Spleen (tissue), 7 donors: Measurements from ENCODE around the gene HIGD1A.

Experiments
- POLR2A ChIP-seq, 3 donors: fragments of 450-650 bp; IDR thresholded peaks; one replicate each; pipeline ENCODE4 v1.5.1; 2017; ENCODE audit warnings: antibody characterized with exemption in 3 of 3, mild to moderate bottlenecking in 1 of 3
- TF ChIP-seq, protein P1 (sequence below), 11 experiments: fragments of 200-600 bp in 7 of 11; fragments of 450-650 bp in 4 of 11; sonication (generic) in 4 of 11; IDR thresholded peaks in 8 of 11; conservative IDR thresholded peaks in 3 of 11; 1 replicate in 7 of 11; 2 replicates in 4 of 11; pipeline versions ENCODE4 v1.4.0 to v1.8.0; 2016 to 2021; ENCODE audit warnings: antibody characterized with exemption in 11 of 11, inconsistent platforms in 4 of 11, mild to moderate bottlenecking in 1 of 11
- donor health status: DM: no; HTN: no; CAD: no; lungs with moderate emphysema.
- donor health status: DM: no; HTN: no; CAD: no.
- donor health status: DM: no; HTN: no; CAD: no.

DNA sequence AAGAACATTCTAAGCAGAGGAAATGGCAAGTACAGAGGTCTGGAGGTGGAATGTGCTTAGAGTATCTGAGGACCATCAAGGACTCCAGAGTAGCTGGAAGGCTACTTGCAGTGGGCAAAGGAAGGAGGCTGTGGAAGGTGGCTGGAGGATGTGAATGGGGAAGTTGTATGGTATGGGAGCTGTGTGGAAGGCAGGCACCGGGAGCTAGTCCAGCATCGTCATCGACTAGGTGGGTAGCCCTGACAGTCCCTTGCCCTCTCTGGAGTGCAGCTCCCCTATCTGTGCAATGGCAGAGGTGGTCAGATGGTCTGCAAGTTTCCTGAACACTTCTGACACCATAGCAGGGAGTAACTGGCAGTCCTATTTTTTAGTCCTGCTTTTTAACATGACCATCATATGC is 50.5 kb downstream of the HIGD1A start:
- TF ChIP-seq, protein P1, sequence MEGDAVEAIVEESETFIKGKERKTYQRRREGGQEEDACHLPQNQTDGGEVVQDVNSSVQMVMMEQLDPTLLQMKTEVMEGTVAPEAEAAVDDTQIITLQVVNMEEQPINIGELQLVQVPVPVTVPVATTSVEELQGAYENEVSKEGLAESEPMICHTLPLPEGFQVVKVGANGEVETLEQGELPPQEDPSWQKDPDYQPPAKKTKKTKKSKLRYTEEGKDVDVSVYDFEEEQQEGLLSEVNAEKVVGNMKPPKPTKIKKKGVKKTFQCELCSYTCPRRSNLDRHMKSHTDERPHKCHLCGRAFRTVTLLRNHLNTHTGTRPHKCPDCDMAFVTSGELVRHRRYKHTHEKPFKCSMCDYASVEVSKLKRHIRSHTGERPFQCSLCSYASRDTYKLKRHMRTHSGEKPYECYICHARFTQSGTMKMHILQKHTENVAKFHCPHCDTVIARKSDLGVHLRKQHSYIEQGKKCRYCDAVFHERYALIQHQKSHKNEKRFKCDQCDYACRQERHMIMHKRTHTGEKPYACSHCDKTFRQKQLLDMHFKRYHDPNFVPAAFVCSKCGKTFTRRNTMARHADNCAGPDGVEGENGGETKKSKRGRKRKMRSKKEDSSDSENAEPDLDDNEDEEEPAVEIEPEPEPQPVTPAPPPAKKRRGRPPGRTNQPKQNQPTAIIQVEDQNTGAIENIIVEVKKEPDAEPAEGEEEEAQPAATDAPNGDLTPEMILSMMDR (IDR thresholded peaks at IDR 0.05 in 8 of 11, conservative IDR thresholded peaks at IDR 0.05 in 3 of 11) = no peak
- no peak for TF ChIP-seq POLR2A (IDR thresholded peaks at IDR 0.05)
